ENCODE measurements around the gene CHI3L1.

The CHI3L1 gene

DNA sequence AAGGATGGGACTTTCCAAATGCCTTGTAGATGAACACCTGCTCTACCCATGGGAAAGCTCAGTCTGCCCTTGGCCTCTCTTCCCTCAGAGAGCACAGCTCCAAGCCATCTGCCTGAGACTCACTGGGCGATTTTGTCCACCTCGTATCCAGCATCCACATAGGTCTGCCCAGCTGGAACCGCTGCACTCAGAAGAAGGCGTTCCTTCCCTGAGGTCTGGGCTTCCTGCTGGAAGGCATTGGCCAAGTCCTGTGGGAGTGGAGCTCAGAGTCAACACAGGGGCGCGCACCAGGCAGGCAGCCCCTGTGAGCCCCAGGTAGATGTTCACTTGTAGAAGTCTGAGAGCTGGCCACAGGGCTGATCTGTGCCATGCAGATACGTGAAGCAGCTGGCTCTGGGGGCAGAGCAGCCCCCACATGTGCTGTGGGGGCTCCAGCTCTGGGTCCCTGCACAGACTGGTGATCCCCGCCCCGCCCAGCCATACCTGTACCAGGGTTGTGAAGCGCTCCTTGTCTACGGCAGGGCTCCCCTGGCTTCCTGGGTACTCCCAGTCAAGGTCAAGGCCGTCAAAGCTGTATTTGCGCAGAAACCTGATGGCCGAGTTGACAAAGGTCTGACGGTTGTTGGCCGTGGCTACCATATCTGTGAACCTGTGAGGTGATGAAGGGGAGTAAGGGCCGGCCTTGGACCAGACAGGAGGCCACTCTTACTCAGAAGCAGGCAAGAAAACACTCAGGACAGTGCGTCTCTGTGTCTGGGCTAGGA, 36.7 kb upstream of the CHI3L1 start:
- TF ChIP-seq, protein P1, sequence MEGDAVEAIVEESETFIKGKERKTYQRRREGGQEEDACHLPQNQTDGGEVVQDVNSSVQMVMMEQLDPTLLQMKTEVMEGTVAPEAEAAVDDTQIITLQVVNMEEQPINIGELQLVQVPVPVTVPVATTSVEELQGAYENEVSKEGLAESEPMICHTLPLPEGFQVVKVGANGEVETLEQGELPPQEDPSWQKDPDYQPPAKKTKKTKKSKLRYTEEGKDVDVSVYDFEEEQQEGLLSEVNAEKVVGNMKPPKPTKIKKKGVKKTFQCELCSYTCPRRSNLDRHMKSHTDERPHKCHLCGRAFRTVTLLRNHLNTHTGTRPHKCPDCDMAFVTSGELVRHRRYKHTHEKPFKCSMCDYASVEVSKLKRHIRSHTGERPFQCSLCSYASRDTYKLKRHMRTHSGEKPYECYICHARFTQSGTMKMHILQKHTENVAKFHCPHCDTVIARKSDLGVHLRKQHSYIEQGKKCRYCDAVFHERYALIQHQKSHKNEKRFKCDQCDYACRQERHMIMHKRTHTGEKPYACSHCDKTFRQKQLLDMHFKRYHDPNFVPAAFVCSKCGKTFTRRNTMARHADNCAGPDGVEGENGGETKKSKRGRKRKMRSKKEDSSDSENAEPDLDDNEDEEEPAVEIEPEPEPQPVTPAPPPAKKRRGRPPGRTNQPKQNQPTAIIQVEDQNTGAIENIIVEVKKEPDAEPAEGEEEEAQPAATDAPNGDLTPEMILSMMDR (IDR thresholded peaks at IDR 0.05; ENCODE audit: low read depth, low read length): no peak
- in situ Hi-C loops (cut with HindIII; ENCODE audit: low sequenced_read_pairs): no loop called here
- H3K4me3 ChIP-seq (ENCODE audit: low read depth, low read length): no peak overlapping the region
- no peak for DNase-seq (ENCODE audit: low read depth, low spot score)

- H3K4me3 ChIP-seq (ENCODE audit: low read depth, low read length): no peak overlapping the region
- TF ChIP-seq, protein P1 (IDR thresholded peaks at IDR 0.05; ENCODE audit: low read depth, low read length): no peak
- no peak for DNase-seq (ENCODE audit: low read depth, low spot score)
- in situ Hi-C loops (cut with HindIII; ENCODE audit: low sequenced_read_pairs): no loop called here
Measured at GRCh38 chr1:203219934-203220333, 33.4 kb upstream of the CHI3L1 start.

DNA sequence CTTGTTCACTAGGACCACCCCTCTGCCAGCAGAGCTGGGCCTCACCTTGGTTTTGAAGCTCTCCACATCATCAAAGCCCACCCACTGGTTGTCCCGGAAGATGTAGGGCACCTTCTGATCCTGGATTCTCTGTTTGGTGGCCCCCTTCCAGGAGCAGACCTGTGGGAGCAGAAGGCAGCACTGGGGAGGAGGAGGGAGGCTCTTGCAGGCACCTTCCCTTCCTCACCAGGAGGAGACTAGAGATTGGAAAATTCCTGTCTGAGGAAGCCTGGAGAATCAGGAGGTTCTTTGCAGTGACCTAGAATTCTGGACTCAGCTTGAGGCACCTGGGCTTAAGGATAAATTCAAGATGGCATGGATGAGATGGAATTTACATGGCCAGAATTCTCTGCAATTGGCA, 32.7 kb upstream of the CHI3L1 start:
- in situ Hi-C loops (cut with HindIII; ENCODE audit: low sequenced_read_pairs): no loop called here
- H3K4me3 ChIP-seq (ENCODE audit: low read depth, low read length): no peak overlapping the region
- TF ChIP-seq, protein P1 (IDR thresholded peaks at IDR 0.05; ENCODE audit: low read depth, low read length): no peak
- no peak for DNase-seq (ENCODE audit: low read depth, low spot score)

DNA sequence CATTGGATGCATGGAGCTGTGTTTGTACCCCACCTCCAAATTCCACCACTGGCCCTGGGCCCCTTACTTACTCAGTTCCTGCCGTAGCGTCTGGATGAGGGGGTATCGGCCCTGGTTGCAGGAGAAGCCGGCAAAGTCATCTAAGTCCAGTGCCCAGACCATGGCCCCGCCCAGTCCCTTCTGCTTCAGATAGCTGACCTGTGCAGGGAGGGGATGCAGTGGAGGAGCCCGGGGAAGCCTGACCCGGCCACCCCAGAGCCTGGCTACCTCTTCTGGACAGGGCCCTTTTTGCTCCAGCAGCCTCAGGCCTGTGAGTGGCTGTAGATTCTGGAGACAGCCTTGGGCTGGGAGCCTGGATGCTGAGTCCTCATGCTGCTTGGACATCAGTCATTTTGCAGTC, 31.2 kb upstream of the CHI3L1 start:
- DNase-seq (ENCODE audit: low read depth, low spot score): no peak
- TF ChIP-seq, protein P1 (IDR thresholded peaks at IDR 0.05; ENCODE audit: low read depth, low read length): no peak
- H3K4me3 ChIP-seq (ENCODE audit: low read depth, low read length): no peak overlapping the region
- in situ Hi-C loops (cut with HindIII; ENCODE audit: low sequenced_read_pairs): no loop called here

DNA sequence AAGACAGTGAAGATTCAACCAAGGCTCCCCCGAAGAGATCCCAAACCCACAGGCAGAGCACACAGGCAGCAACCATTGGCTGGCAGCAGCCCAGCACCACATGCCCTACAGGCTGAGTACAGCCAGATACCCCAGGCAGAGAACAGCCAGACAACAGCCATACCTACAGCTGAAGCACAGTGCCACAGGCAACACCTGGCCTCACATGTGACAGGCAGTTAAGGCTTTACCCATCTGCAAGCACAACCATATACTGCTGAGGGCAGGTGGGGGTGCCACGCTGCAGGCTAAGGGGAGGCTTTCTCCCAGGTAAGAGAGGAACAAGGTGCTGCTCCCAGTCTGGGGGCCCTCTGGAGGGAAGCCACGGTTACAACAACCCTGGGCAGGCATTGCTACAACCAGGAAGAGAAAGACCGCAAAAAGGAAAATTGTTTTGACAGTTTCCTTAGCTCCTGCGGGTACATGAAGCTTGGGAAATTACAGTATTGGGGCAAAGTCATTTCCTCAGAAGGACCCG, 30.7 kb upstream of the CHI3L1 start:
- in situ Hi-C loops (cut with HindIII; ENCODE audit: low sequenced_read_pairs): no loop called here
- no peak for DNase-seq (ENCODE audit: low read depth, low spot score)
- TF ChIP-seq, protein P1 (IDR thresholded peaks at IDR 0.05; ENCODE audit: low read depth, low read length): no peak
- no peak overlapping the region for H3K4me3 ChIP-seq (ENCODE audit: low read depth, low read length)

- TF ChIP-seq, protein P1 (IDR thresholded peaks at IDR 0.05; ENCODE audit: low read depth, low read length): peak; percentile 60
- H3K4me3 ChIP-seq (ENCODE audit: low read depth, low read length): no peak overlapping the region
- in situ Hi-C loops (cut with HindIII; ENCODE audit: low sequenced_read_pairs): no loop called here
- peak; percentile 68 for DNase-seq (ENCODE audit: low read depth, low spot score)
Measured at GRCh38 chr1:203216274-203217138, 30.0 kb upstream of the CHI3L1 start.
